ENCODE data around the gene LRRC32. TPM values are rescaled to one million over a fixed set of nuclear protein-coding genes. Genes with fewer than 3 reads are reported as not detected.

Gene LRRC32
- total and polyA plus RNA-seq, 9 of the 15 experiments (the other 6 are each of a cell fraction or from before 2014, with no cell fraction given) = 0.10 to 0.50 (median 0.19) TPM; not detected in 5

- 33% methylated on average over 6 of the region's 6 CpGs for WGBS (ENCODE audit: insufficient coverage, low coverage, missing lambda C conversion rate)
- ChIA-PET CTCF (ENCODE audit: low intra/inter-chr PET ratio) (no interaction called here), POLR2A (interaction anchor here (0.5 to 1.5 kb wide), 4 partner anchors 11 to 1878 kb away, joined by 3 to 4 read pairs (median 3); partner anchors contain the start of gene RNF169)
- intact Hi-C loops (cut with micrococcal nuclease) (no loop called here), in situ Hi-C loops (cut with MboI) (no loop called here)
- Histone ChIP-seq H3K9me3 (replicated peaks; ENCODE audit: control insufficient read depth, insufficient read depth, low read depth, low read length) (no peaks in the 10 kb centered on the region; the same call in 1 of the 2 replicates), H2AFZ (ENCODE audit: low read depth, low read length) (no peak overlapping the region), H3K9ac (ENCODE audit: insufficient read depth in 1 of 2, low read depth in 2 of 2, low read length in 2 of 2) (no peak overlapping the region), H3K4me3 (no peak overlapping the region), H3K4me1 (replicated peaks in 1 of 2; ENCODE audit: control insufficient read depth in 2 of 2, insufficient read depth in 2 of 2, low read length in 2 of 2) (peaks cover 14 to 30% of the 10 kb centered on the region in 2 experiments; a peak in 4 of 5 replicates), H3K79me2 (ENCODE audit: control insufficient read depth, insufficient read depth, low read length) (no peaks in the 10 kb centered on the region), H3K36me3 (ENCODE audit: control insufficient read depth, insufficient read depth, low read length) (no peaks in the 10 kb centered on the region), H3K27ac (ENCODE audit: extremely low read depth, low read depth, low read length) (no peak overlapping the region), H3K4me2 (ENCODE audit: insufficient read depth, low read length) (no peak overlapping the region), H3K9me1 (ENCODE audit: control insufficient read depth, insufficient read depth, low read length) (no peaks in the 10 kb centered on the region), H4K20me1 (replicated peaks; ENCODE audit: control insufficient read depth, insufficient read depth, low read length) (no peaks in the 10 kb centered on the region), H3K27me3 (ENCODE audit: control insufficient read depth in 2 of 2, insufficient read depth in 2 of 2, low read length in 2 of 2) (no peaks in the 10 kb centered on the region)
- ATAC-seq (no peak), FAIRE-seq (no peak), DNase-seq (ENCODE audit: extremely low read depth in 1 of 4, low spot score in 3 of 4) (no peak)
- peak; percentile 49 for TF ChIP-seq RBM25 (IDR thresholded peaks at IDR 0.05; ENCODE audit: low read depth, low read length, severe bottlenecking)
- peak; percentile 57; the same call in 1 of the 2 replicates for TF ChIP-seq ADNP (tag; IDR thresholded peaks at IDR 0.05)
- no peak for TF ChIP-seq CXXC5 (CRISPR knock-in tag; IDR thresholded peaks at IDR 0.05)
- TF ChIP-seq CBX1 (IDR thresholded peaks at IDR 0.05; ENCODE audit: low read depth) = 0 out of 2 replicates have a peak, but pooled peaks have one; percentile 28
- no peak for TF ChIP-seq PRMT5 (CRISPR knock-in tag; IDR thresholded peaks at IDR 0.05)
- 0 out of 4 replicates have a peak, but pooled peaks of 1 of the 2 experiments have one; percentile 15 for TF ChIP-seq KDM1A (IDR thresholded peaks at IDR 0.05)
- no peak for TF ChIP-seq FOXK2 (conservative IDR thresholded peaks at IDR 0.05 in 1 of 2, IDR thresholded peaks at IDR 0.05 in 1 of 2; ENCODE audit: low read depth in 2 of 2)
- TF ChIP-seq ZBED1 (IDR thresholded peaks at IDR 0.05) = no peak
- no peak for TF ChIP-seq ZNF668 (CRISPR knock-in tag; IDR thresholded peaks at IDR 0.05)
- TF ChIP-seq BCOR (IDR thresholded peaks at IDR 0.05) = 0 out of 2 replicates have a peak, but pooled peaks have one; percentile 41
- BruUV-seq (replicated peaks) = no TSS peak
These were observed 43.6 kb downstream of the LRRC32 start for GRCh38 chr11:76626921-76627401.
